Peyer's patch (tissue), 4 donors: ENCODE data around the gene TARBP1. TPM values are rescaled to one million over a fixed set of nuclear protein-coding genes. Genes with fewer than 3 reads are reported as not detected.
A peak's percentile ranks its signal among the peaks of the same experiment; 100 is the strongest.
"Not testable (repeated sequence)": the region's sequence is repeated elsewhere in the genome, so short reads cannot be mapped to it uniquely, and the experiment has no call there.

Experiments used
- DNase-seq, 3 donors: peaks; one replicate each; pipeline ENCODE4 v3.0.0-alpha.2; 2017 to 2019
- H3K27ac ChIP-seq, 4 donors: fragments of 200-600 bp; sonication (generic); one replicate each; pipeline ENCODE4 v1.5.1; 2016 to 2019
- H3K27me3 ChIP-seq, 2 donors: fragments of 200-600 bp; sonication (generic); one replicate each; pipeline ENCODE4 v1.5.1; 2019
- H3K36me3 ChIP-seq, 3 donors: fragments of 200-600 bp; sonication (generic); one replicate each; pipeline ENCODE4 v1.5.1; 2016 to 2019
- H3K4me1 ChIP-seq, 4 donors: fragments of 200-600 bp; sonication (generic); one replicate each; pipeline ENCODE4 v1.5.1; 2016 to 2019
- H3K4me3 ChIP-seq, 4 donors: fragments of 200-600 bp; sonication (generic); 1 replicate in 3 of 4; 2 replicates in 1 of 4; pipeline ENCODE4 v1.5.1; 2016 to 2019; ENCODE audit warnings: mild to moderate bottlenecking in 1 of 4
- H3K9me3 ChIP-seq, 4 donors: fragments of 200-600 bp; sonication (generic); one replicate each; pipeline ENCODE4 v1.5.1; 2016 to 2019; ENCODE audit warnings: mild to moderate bottlenecking in 1 of 4
- CTCF ChIP-seq, 6 experiments: fragments of 450-650 bp in 4 of 6; fragments of 200-600 bp in 2 of 6; sonication (generic) in 1 of 6; IDR thresholded peaks; one replicate each; pipeline ENCODE4 v1.5.1; 2017 to 2019; ENCODE audit warnings: antibody characterized with exemption in 6 of 6, mild to moderate bottlenecking in 3 of 6, moderate library complexity in 1 of 6
- POLR2A ChIP-seq, 2 donors: fragments of 450-650 bp; IDR thresholded peaks; one replicate each; pipeline ENCODE4 v1.5.1; 2017; ENCODE audit warnings: antibody characterized with exemption in 2 of 2, mild to moderate bottlenecking in 2 of 2, moderate library complexity in 2 of 2
- total RNA-seq, 4 donors: library from RNA; depleted of rRNA; stranded (reverse); fragments of >200 nt; gene quantifications; one replicate each; pipeline ENCODE4 v1.1.0, GENCODE V29; 2016

Gene TARBP1
- total RNA-seq, 4 donors from 2014 or later, result 19.3 to 52.0 (median 36.3) TPM

- Histone ChIP-seq H3K27ac (peak overlapping the region in 1 of 4 donors; percentile 26), H3K36me3 (no peaks in the 10 kb centered on the region), H3K4me1 (peaks cover 4 to 19% (median 7%) of the 10 kb centered on the region in 4 donors), H3K27me3 (no peaks in the 10 kb centered on the region), H3K4me3 (no peak overlapping the region), H3K9me3 (no peaks in the 10 kb centered on the region)
- TF ChIP-seq POLR2A (IDR thresholded peaks at IDR 0.05) (no peak), CTCF (IDR thresholded peaks at IDR 0.05) (no peak)
- DNase-seq, result no peak
These were observed 42.9 kb upstream of the TARBP1 start for GRCh38 chr1:234521836-234522235.

GRCh38 chr1:234520908-234521817 lies 42.2 kb upstream of the TARBP1 start:
- Histone ChIP-seq H3K4me1 (peaks cover 4 to 19% (median 7%) of the 10 kb centered on the region in 4 donors), H3K9me3 (no peaks in the 10 kb centered on the region), H3K27ac (peak overlapping the region in 1 of 4 donors; percentile 26), H3K4me3 (no peak overlapping the region), H3K27me3 (no peaks in the 10 kb centered on the region), H3K36me3 (no peaks in the 10 kb centered on the region)
- no peak for DNase-seq
- TF ChIP-seq POLR2A (IDR thresholded peaks at IDR 0.05), result no peak
- no peak for TF ChIP-seq CTCF (IDR thresholded peaks at IDR 0.05)

- H3K27ac ChIP-seq, result no peak overlapping the region
- no peaks in the 10 kb centered on the region for H3K36me3 ChIP-seq
- H3K9me3 ChIP-seq, result no peaks in the 10 kb centered on the region
- TF ChIP-seq POLR2A (IDR thresholded peaks at IDR 0.05) (no peak), CTCF (IDR thresholded peaks at IDR 0.05) (no peak)
- no peak for DNase-seq
- no peaks in the 10 kb centered on the region for H3K27me3 ChIP-seq
- H3K4me1 ChIP-seq, result peaks cover 4 to 19% (median 7%) of the 10 kb centered on the region in 4 donors
- no peak overlapping the region for H3K4me3 ChIP-seq
These were observed 40.5 kb upstream of the TARBP1 start for GRCh38 chr1:234519506-234519905.

GRCh38 chr1:234518876-234519275 lies 39.9 kb upstream of the TARBP1 start:
- no peak for DNase-seq

GRCh38 chr1:234518086-234518485 lies 39.1 kb upstream of the TARBP1 start:
- H3K36me3 ChIP-seq, H3K27me3 ChIP-seq, H3K4me3 ChIP-seq, H3K9me3 ChIP-seq, H3K27ac ChIP-seq, DNase-seq, H3K4me1 ChIP-seq: not testable (repeated sequence)

More at GRCh38 chr1:234518876-234519275, 39.9 kb upstream of the TARBP1 start:
- H3K27ac ChIP-seq, result no peak overlapping the region
- H3K4me1 ChIP-seq, result peaks cover 4 to 15% (median 7%) of the 10 kb centered on the region in 4 donors
- H3K36me3 ChIP-seq, result no peaks in the 10 kb centered on the region
- no peaks in the 10 kb centered on the region for H3K9me3 ChIP-seq
- H3K27me3 ChIP-seq, result no peaks in the 10 kb centered on the region
- TF ChIP-seq CTCF (IDR thresholded peaks at IDR 0.05) (no peak), POLR2A (IDR thresholded peaks at IDR 0.05) (no peak)
- no peak overlapping the region for H3K4me3 ChIP-seq

GRCh38 chr1:234517110-234517802 lies 38.3 kb upstream of the TARBP1 start:
- DNase-seq, result no peak
- H3K4me3 ChIP-seq, result no peak overlapping the region
- H3K9me3 ChIP-seq, result no peaks in the 10 kb centered on the region
- no peak for TF ChIP-seq POLR2A (IDR thresholded peaks at IDR 0.05)
- TF ChIP-seq CTCF (IDR thresholded peaks at IDR 0.05), result no peak
- H3K27me3 ChIP-seq, result no peaks in the 10 kb centered on the region
- H3K27ac ChIP-seq, result peak overlapping the region in 1 of 4 donors; percentile 17
- H3K36me3 ChIP-seq, result no peaks in the 10 kb centered on the region
- H3K4me1 ChIP-seq, result peaks cover 0 to under 1% (median 0%) of the 10 kb centered on the region in 4 donors
